Hematopoietic multipotent progenitor cell treated with erythropoietin and hydrocortisone succinate and interleukin-3 and kit ligand, for 17 days (in vitro differentiated cells): Measurements from ENCODE around the gene CBLL1.

Source experiments
- DNase-seq: peaks from one replicate; pipeline ENCODE4 v3.0.0-alpha.2; 2015; ENCODE audit warnings: low spot score

CBLL1 gene

GRCh38 chr7:107810626-107811025 is 66.7 kb downstream of the CBLL1 start:
- DNase-seq = no peak
